PC-9 (cell line): Measurements from ENCODE around the gene HES2. TPM values are rescaled to one million over a fixed set of nuclear protein-coding genes. Genes with fewer than 3 reads are reported as not detected.

Experiments
- BruUV-seq: library from RNA; stranded (reverse); fragments of 400-500 nt; replicated peaks from 2 replicates; lab custom pipeline; 2021; lab: Mats Ljungman, UMichigan
- CTCF ChIA-PET: fragments of 300-600 bp; sonication (Branson Sonifier 250); formaldehyde crosslinking; loops from one replicate; lab custom pipeline; 2022; ENCODE audit warnings: antibody characterized with exemption; lab: Charles Lee
- POLR2A ChIA-PET: fragments of 300-600 bp; sonication (Branson Sonifier 250); formaldehyde crosslinking; loops from one replicate; lab custom pipeline; 2022; ENCODE audit warnings: antibody characterized with exemption; ENCODE audit not compliant: unreplicated experiment; lab: Charles Lee
- DNase-seq, 2 experiments: peaks; one replicate each; pipeline versions ENCODE4 v3.0.0 to v3.0.0-alpha.2; 2015 to 2022; ENCODE audit warnings: mixed read lengths in 1 of 2
- H2AFZ ChIP-seq: fragments of 200-600 bp; sonication (generic); 2 replicates; pipeline ENCODE4 v1.8.1; 2017; ENCODE audit warnings: antibody characterized with exemption
- H3F3A ChIP-seq: fragments of 200-600 bp; sonication (generic); 2 replicates; pipeline ENCODE4 v1.8.1; 2017; ENCODE audit warnings: antibody characterized with exemption, mild to moderate bottlenecking, low read depth; ENCODE audit not compliant: insufficient read depth
- H3K27ac ChIP-seq: fragments of 200-600 bp; sonication (generic); 2 replicates; pipeline ENCODE4 v1.6.1; 2016; ENCODE audit warnings: mixed run types
- H3K27me3 ChIP-seq: fragments of 200-600 bp; sonication (generic); 2 replicates; pipeline ENCODE4 v1.6.1; 2016; ENCODE audit warnings: low read depth, mixed run types; ENCODE audit not compliant: insufficient read depth
- H3K36me3 ChIP-seq: fragments of 200-600 bp; sonication (generic); 2 replicates; pipeline ENCODE4 v1.6.1; 2016; ENCODE audit warnings: low read depth, mixed run types
- H3K4me1 ChIP-seq: fragments of 200-600 bp; sonication (generic); replicated peaks from 2 replicates; pipeline ENCODE4 v1.6.1; 2016; ENCODE audit warnings: mixed run types; ENCODE audit not compliant: insufficient read depth
- H3K4me2 ChIP-seq: fragments of 200-600 bp; sonication (generic); 2 replicates; pipeline ENCODE4 v1.6.1; 2017; ENCODE audit warnings: mixed run types
- H3K4me3 ChIP-seq: fragments of 200-600 bp; sonication (generic); 2 replicates; pipeline ENCODE4 v1.6.1; 2016; ENCODE audit warnings: mixed run types
- H3K79me2 ChIP-seq: fragments of 200-600 bp; sonication (generic); 2 replicates; pipeline ENCODE4 v1.6.1; 2017; ENCODE audit warnings: low read depth, mixed run types
- H3K9me2 ChIP-seq: fragments of 200-600 bp; sonication (generic); 2 replicates; pipeline ENCODE4 v1.8.1; 2017; ENCODE audit warnings: mild to moderate bottlenecking; ENCODE audit not compliant: insufficient read depth
- H3K9me3 ChIP-seq: fragments of 200-600 bp; sonication (generic); 2 replicates; pipeline ENCODE4 v1.8.1; 2016; ENCODE audit warnings: low read depth; ENCODE audit not compliant: insufficient read depth
- H4K20me1 ChIP-seq: fragments of 200-600 bp; sonication (generic); 2 replicates; pipeline ENCODE4 v1.8.1; 2017; ENCODE audit not compliant: insufficient read depth
- EZH2 ChIP-seq: fragments of 200-600 bp; sonication (generic); IDR thresholded peaks from 2 replicates; pipeline ENCODE4 v1.8.0; 2017; ENCODE audit warnings: antibody characterized with exemption, low read depth
- intact Hi-C: fragments of 100-400 bp; cut with micrococcal nuclease; formaldehyde crosslinking; loops from one replicate; pipeline ENCODE4 v1.10.0; 2022; ENCODE audit not compliant: unreplicated experiment
- total RNA-seq: library from RNA; stranded (reverse); gene quantifications from 2 replicates; pipeline ENCODE4 v1.2.3, GENCODE V29; 2021
- TF ChIP-seq, protein P1 (sequence below): fragments of 200-600 bp; sonication (generic); conservative IDR thresholded peaks from 2 replicates; pipeline ENCODE4 v1.6.1; 2017; ENCODE audit warnings: mixed run types, antibody characterized with exemption, mild to moderate bottlenecking, moderate library complexity

Gene HES2
- total RNA-seq, 1 experiment from 2014 or later, result 2.1 TPM

DNA sequence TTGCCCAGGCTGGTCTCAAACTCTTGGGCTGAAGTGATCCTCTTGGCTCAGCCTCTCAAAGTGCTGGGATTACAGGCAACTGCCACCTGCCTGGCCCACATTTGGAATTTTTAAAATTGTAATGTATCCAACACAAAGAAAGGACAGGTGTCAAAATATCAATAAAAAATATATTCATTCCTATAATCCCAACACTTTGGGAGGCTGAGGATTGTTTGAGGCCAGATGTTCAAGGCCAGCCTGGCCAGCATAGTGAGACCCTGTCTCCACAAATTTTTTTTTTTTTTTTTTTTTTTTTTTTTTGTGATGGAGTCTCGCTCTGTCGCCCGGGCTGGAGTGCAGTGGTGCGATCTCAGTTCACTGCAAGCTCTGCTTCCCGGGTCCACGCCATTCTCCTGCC, 10.0 kb downstream of the HES2 start:
- Histone ChIP-seq H4K20me1 (no peaks in the 10 kb centered on the region), H3K27ac (no peak overlapping the region), H3K9me3 (no peaks in the 10 kb centered on the region), H3K79me2 (no peaks in the 10 kb centered on the region), H3F3A (peaks cover 13% of the 10 kb centered on the region), H3K9me2 (no peaks in the 10 kb centered on the region), H2AFZ (no peak overlapping the region), H3K4me3 (no peak overlapping the region), H3K27me3 (no peaks in the 10 kb centered on the region), H3K36me3 (no peaks in the 10 kb centered on the region), H3K4me1 (peaks cover 22% of the 10 kb centered on the region), H3K4me2 (no peak overlapping the region)
- TF ChIP-seq EZH2, result no peak
- TF ChIP-seq, protein P1, sequence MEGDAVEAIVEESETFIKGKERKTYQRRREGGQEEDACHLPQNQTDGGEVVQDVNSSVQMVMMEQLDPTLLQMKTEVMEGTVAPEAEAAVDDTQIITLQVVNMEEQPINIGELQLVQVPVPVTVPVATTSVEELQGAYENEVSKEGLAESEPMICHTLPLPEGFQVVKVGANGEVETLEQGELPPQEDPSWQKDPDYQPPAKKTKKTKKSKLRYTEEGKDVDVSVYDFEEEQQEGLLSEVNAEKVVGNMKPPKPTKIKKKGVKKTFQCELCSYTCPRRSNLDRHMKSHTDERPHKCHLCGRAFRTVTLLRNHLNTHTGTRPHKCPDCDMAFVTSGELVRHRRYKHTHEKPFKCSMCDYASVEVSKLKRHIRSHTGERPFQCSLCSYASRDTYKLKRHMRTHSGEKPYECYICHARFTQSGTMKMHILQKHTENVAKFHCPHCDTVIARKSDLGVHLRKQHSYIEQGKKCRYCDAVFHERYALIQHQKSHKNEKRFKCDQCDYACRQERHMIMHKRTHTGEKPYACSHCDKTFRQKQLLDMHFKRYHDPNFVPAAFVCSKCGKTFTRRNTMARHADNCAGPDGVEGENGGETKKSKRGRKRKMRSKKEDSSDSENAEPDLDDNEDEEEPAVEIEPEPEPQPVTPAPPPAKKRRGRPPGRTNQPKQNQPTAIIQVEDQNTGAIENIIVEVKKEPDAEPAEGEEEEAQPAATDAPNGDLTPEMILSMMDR, result no peak
- DNase-seq, result no peak
- ChIA-PET POLR2A (no interaction called here), CTCF (interaction anchor here (0.9 kb wide), 1 partner anchor 30 kb away, joined by 8 read pairs; no protein-coding TSS in a partner anchor)
- intact Hi-C loops, result loop anchor here (10.0 kb wide), 1 partner anchor 355 kb away; no protein-coding TSS in a partner anchor
- no TSS peak for BruUV-seq

DNA sequence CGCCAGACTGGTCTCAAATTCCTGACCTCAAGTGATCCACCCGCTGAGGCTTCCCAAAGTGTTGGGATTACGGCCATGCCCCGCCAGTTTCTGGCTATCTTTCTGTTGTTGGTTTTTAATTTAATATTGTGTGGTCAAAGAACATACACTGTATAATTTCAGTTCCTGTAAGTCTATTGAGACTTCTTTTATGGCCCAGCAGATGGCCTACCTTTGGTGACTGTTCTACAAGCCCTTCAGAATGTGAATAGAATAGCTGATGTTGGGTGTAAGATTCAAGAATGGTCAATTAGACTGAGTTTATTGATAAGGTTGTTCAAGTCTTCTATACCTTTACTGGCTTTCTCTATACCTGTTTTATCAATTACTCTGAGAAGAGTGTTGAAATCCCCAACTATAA, 10.7 kb downstream of the HES2 start:
- Histone ChIP-seq H3K27me3 (no peaks in the 10 kb centered on the region), H3K79me2 (no peaks in the 10 kb centered on the region), H3K4me1 (peaks cover 16% of the 10 kb centered on the region), H2AFZ (no peak overlapping the region), H3K27ac (no peak overlapping the region), H3K4me3 (no peak overlapping the region), H3K4me2 (no peak overlapping the region), H3K9me3 (no peaks in the 10 kb centered on the region), H3F3A (peaks cover 10% of the 10 kb centered on the region), H3K9me2 (no peaks in the 10 kb centered on the region), H4K20me1 (no peaks in the 10 kb centered on the region), H3K36me3 (no peaks in the 10 kb centered on the region)
- POLR2A ChIA-PET, result no interaction called here
- no peak for TF ChIP-seq EZH2
- TF ChIP-seq, protein P1, result no peak
- CTCF ChIA-PET, result interaction anchor here (0.9 kb wide), 1 partner anchor 30 kb away, joined by 8 read pairs; no protein-coding TSS in a partner anchor
- no TSS peak for BruUV-seq
- DNase-seq, result no peak
- intact Hi-C loops, result loop anchor here (10.0 kb wide), 1 partner anchor 354 kb away; no protein-coding TSS in a partner anchor

DNA sequence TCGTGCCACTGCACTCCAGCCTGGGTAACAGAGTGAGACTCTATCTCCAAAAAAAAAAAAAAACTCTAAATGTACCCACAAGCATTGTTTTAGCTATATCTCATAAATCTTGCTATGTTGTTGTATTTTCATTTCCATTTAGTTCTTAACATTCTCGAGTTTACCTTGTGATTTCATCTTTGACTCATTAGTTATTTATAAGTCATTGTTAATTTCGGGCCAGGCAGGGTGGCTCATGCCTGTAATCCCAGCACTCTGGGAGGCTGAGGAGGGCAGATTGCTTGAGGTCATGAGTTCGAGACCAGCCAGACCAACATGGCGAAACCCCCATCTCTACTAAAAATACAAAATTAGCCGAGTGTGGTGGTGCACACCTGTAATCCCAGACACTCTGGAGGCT, 11.7 kb downstream of the HES2 start:
- TF ChIP-seq EZH2, result no peak
- TF ChIP-seq, protein P1, result no peak
- no TSS peak for BruUV-seq
- no peak overlapping the region for H2AFZ ChIP-seq
- CTCF ChIA-PET, result interaction anchor here (0.7 kb wide), 1 partner anchor 46 kb away, joined by 10 read pairs; no protein-coding TSS in a partner anchor
- peaks cover under 1% of the 10 kb centered on the region; the same call in 1 of the 2 replicates for H3F3A ChIP-seq
- no peaks in the 10 kb centered on the region for H3K9me3 ChIP-seq
- H3K27me3 ChIP-seq, result no peaks in the 10 kb centered on the region
- POLR2A ChIA-PET, result no interaction called here
- H3K4me2 ChIP-seq, result no peak overlapping the region
- intact Hi-C loops, result loop anchor here (10.0 kb wide), 1 partner anchor 353 kb away; no protein-coding TSS in a partner anchor
- no peaks in the 10 kb centered on the region for H3K9me2 ChIP-seq
- DNase-seq, result no peak
- H4K20me1 ChIP-seq, result no peaks in the 10 kb centered on the region
- no peaks in the 10 kb centered on the region for H3K36me3 ChIP-seq
- H3K79me2 ChIP-seq, result no peaks in the 10 kb centered on the region
- H3K27ac ChIP-seq, result no peak overlapping the region
- H3K4me3 ChIP-seq, result no peak overlapping the region
- peaks cover 6% of the 10 kb centered on the region for H3K4me1 ChIP-seq
